GM19455 (cell line): Measurements from ENCODE around the gene SMCO1.
"Not testable (repeated sequence)": the region's sequence is repeated elsewhere in the genome, so short reads cannot be mapped to it uniquely, and the experiment has no call there.

Experiments
- ATAC-seq: cut with Tn5 transposase; IDR thresholded peaks from one replicate; pipeline ENCODE4 v1.9.1; 2021; ENCODE audit not compliant: unreplicated experiment

Gene SMCO1

DNA sequence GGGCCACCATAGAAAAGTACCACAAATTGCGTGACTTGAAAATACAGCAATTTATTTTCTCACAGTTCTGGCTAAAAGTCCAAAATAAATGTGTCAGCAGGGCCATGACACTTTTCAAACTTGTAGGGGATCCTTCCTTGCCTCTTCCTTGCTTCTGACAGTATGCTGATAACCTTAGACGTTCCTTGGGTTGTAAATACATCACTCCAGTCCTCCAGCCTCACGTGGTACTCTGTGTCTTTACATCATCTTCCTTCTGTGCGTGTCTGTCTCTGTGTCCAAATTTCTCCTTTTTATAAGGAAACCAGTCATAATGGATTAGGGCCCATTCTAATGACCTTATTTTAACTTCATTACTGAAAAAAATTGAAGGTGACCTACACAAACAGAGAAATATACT lies 19.0 kb downstream of the SMCO1 start:
- no peak for ATAC-seq

DNA sequence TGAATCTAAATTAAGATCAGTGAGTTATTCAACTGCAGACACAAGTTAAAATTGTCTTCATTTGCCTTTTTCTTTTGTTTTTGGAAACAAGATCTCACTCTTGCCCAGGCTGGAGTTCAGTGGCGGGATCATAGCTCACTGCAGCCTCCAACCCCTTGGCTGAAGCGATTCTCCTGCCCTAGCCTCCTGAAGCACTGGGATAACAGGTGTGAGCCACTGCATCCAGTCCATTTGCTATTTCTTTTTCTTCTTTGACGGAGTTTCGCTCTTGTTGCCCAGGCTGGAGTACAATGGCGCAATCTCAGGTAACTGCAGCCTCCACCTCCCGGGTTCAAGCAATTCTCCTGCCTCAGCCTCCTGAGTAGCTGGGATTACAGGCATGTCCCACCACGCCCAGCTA lies 21.9 kb downstream of the SMCO1 start:
- no peak for ATAC-seq

DNA sequence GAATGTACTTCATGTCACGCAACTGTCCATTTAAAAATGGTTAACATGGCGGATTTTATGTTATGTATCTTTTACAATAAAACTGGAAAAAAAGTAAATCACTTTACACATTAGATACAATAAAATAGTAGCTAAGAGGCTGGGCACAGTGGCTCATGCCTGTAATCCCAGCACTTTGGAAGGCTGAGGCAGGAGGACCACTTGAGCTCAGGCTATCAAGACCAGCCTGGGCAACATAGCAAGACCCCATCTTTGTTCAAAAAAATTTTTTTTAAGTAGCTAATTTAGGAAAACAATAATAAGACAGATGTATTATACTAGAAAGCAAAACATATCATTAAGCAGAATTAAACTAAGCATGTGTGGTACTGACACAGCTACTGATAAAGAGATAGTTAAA lies 23.1 kb downstream of the SMCO1 start:
- no peak for ATAC-seq

DNA sequence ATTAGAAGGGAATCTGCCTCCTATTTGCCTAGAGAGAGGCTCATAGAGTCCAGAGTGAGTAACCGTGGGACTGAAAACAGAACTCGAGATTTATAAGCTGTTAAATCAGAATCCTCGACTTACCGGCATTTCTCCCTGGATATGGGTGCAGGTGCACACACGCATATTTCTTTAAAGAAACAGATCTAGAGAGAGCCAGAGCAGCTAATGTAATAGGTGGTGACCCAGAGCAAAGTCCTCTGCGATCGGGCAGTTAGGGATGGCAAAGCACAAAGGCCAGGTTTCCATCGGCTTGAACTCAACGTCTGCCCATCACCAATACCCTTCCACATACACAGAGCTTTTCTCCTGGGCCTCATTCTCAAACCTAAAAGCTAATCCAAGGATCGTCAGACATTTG lies 25.4 kb downstream of the SMCO1 start:
- ATAC-seq: no peak

DNA sequence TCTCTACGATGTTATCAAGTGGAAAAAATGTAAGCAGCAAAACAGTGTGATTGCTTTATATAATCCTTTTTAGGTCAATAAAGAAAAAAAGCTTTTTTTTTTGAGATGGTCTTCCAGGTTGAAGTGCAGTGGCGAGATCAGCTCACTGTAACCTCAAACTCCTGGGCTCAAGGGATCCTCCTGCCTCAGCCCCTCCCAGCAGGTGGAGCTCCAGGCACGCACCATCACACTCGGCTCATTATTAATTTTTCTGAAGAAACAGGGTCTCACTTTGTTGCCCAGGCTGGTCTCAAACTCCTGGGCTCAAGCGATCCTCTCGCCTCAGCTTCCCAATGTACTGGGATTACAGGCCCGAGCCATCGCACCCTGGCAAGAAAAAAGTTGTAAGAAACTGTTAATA lies 28.9 kb downstream of the SMCO1 start:
- ATAC-seq: no peak

DNA sequence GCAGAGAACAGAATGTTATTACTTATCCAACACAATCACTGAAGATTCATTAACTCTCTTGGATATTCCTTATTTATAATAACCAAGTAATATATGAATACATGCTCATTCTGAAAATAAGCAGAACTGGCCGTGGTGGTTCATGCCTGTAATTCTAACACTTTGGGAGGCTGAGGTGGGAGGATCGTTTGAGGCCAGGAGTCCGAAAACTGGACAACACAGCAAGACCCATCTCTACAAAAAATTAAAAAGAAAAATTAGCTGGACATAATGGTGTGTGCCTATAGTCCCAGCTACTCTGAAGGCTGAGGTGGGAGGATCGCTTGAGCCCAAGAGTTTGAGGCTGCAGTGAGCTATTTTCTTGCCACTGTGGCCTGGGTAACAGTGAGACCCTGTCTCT lies 37.5 kb downstream of the SMCO1 start:
- no peak for ATAC-seq

DNA sequence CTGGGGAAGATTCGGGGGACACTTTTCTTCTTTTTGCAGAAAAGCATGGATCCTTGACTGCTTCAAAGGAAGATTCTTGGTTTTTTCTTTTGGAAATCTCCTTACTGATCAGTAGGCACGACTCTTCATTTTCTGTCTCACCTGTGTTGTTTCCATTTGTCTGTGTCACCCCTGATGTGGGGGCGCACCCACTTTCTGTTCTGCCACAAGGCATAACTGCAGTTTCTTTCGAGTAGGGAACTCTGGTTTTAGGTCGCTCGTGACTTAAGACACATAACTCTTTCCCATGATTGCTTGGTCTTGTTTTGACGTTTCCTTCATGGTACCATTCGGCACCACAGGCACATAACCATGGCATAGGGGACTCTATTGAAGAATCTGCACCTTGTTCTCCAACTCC lies 42.9 kb downstream of the SMCO1 start:
- no peak for ATAC-seq

DNA sequence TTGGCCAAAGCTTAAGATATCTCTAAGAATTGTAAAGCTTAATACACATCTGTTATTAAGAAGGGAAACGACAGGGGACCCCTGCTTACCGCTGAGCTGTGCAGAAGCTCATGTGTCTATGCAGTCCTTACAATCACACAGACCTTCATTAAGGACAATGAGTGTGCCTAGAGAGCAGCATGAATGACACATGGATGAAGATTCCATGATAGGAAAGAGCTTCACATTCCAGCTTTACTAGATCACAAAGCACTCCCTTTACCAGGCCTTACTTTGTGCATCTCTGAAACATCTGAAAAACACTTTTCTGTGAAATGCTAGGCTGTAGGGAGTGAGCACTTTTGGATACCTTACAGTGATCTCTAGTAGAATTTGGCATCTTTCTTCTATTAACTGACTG lies 43.6 kb downstream of the SMCO1 start:
- no peak for ATAC-seq

DNA sequence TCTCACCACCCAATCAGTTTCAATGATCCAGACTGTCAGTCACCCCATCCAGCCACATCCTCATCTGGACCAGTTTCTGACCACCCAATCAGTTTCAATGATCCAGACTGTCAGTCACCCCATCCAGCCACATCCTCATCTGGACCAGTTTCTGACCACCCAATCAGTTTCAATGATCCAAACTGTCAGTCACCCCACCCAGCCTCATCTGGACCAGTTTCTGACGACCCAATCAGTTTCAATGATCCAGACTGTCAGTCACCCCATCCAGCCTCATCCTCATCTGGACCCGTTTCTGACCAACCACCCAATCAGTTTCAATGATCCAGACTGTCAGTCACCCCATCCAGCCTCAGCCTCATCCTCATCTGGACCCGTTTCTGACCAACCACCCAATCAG lies 45.0 kb downstream of the SMCO1 start:
- ATAC-seq: not testable (repeated sequence)

DNA sequence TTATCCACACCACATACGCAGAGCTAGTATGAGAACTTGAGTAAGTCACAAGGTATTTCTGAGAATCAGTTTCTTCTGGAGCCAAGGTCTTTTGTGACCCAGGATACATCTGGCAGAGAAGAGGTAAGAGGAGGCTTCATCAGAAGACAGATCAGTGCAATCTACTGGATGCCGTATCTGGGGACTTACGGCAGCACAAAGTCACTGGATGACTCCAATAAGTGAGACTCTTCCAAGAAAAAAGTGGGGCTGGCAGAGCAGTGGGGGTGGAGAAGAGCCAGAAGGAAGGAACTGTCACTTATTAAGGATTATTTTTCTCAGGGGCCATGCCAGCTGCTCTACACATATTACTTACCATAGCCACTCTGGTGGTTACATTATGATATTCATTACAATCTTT lies 51.3 kb downstream of the SMCO1 start:
- ATAC-seq: no peak

DNA sequence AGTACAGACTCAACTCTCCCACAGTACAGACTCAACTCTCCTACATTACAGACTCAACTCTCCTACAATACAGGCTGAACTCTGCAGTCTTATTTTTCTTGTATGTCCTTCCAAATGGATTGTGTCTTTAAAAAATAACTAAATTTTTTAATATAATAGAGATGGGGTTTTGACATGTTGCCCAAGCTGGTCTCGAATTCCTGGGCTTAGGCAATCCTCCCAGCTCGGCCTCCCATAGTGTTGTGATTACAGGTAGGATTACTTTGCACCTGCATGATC lies 51.7 kb downstream of the SMCO1 start:
- ATAC-seq: no peak

DNA sequence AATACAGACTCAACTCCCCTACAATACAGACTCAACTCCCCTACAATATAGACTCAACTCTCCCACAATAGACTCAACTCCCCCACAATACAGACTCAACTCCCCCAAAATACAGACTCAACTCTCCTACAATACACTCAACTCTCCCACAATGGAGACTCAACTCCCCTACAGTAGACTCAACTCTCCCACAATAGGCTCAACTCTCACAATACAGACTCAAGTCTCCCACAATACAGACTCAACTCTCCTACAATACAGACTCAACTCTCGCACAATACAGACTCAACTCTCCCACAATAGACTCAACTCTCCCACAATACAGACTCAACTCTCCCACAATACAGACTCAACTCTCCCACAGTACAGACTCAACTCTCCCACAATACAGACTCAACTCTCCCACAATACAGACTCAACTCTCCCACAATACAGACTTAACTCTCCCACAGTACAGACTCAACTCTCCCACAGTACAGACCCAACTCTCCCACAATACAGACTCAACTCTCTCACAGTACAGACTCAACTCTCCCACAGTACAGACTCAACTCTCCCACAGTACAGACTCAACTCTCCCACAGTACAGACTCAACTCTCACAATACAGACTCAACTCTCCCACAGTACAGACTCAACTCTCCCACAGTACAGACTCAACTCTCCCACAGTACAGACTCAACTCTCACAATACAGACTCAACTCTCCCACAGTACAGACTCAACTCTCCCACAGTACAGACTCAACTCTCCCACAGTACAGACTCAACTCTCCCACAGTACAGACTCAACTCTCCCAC lies 52.3 kb downstream of the SMCO1 start:
- ATAC-seq: not testable (repeated sequence)

DNA sequence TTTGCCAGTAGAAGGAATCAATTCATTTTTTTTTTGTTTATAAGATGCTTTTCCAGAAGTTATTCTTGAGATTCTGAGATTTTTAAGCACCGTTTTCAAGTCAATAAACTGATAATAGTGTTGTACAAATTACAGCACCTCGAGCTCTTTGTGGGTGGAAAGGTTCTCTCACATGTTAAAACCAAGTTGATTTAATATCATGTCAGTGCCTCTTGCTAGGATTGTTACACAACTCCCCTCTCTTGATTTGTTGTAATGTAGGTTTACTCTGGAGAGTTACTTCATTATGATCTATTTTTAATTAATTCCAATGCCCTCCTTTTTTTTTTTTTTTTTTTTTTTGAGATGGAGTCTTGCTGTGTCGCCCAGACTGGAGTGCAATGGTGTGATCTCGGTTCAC lies 57.1 kb downstream of the SMCO1 start:
- ATAC-seq: no peak

DNA sequence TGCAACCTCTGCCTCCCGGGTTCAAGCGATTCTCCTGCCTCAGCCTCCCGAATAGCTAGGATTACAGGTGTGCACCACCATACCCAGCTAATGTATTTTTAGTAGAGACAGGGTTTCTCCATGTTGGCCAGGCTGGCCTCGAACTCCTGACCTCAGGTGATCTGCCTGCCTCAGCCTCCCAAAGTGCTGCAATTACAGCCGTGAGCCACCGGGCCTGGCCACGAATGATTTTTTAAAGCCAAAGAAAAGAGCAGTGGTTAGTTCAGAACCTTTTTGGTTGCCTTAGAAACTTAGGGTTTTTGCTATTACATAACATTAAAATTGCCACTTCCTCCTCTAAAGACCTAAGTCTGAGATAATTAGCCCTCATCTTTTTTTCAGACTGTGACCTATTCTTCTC lies 57.7 kb downstream of the SMCO1 start:
- ATAC-seq: not testable (repeated sequence)
